PFSK-1 (cell line): ENCODE data around the gene CACNA1H.

Source experiments
- FOXP2 ChIP-seq: optimal IDR thresholded peaks from 2 replicates; pipeline ENCODE3; 2011; ENCODE audit warnings: borderline replicate concordance, control low read depth, inconsistent platforms; ENCODE audit not compliant: insufficient read depth; ENCODE audit errors: extremely low read length, extremely low read depth
- POLR2AphosphoS5 ChIP-seq: IDR thresholded peaks from 2 replicates; pipeline ENCODE4 v1.6.1; 2012; ENCODE audit warnings: low read depth, mild to moderate bottlenecking, control low read depth, low read length, moderate library complexity
- SIN3A ChIP-seq: IDR thresholded peaks from 2 replicates; pipeline ENCODE4 v1.6.1; 2012; ENCODE audit warnings: mild to moderate bottlenecking, low read length, moderate library complexity, borderline replicate concordance; ENCODE audit not compliant: insufficient read depth
- TAF1 ChIP-seq: IDR thresholded peaks from 2 replicates; pipeline ENCODE4 v1.6.1; 2012; ENCODE audit warnings: low read length, control low read depth, borderline replicate concordance; ENCODE audit not compliant: insufficient read depth
- TF ChIP-seq, protein P1 (sequence below), 2 experiments: IDR thresholded peaks; 2 replicates each; pipeline versions ENCODE4 v1.6.1 to v1.8.0; 2011 to 2012; ENCODE audit warnings: low read depth in 2 of 2, low read length in 2 of 2, control low read depth in 1 of 2, inconsistent platforms in 1 of 2, mild to moderate bottlenecking in 1 of 2, moderate library complexity in 1 of 2; ENCODE audit not compliant: insufficient read depth in 1 of 2

The CACNA1H gene

DNA sequence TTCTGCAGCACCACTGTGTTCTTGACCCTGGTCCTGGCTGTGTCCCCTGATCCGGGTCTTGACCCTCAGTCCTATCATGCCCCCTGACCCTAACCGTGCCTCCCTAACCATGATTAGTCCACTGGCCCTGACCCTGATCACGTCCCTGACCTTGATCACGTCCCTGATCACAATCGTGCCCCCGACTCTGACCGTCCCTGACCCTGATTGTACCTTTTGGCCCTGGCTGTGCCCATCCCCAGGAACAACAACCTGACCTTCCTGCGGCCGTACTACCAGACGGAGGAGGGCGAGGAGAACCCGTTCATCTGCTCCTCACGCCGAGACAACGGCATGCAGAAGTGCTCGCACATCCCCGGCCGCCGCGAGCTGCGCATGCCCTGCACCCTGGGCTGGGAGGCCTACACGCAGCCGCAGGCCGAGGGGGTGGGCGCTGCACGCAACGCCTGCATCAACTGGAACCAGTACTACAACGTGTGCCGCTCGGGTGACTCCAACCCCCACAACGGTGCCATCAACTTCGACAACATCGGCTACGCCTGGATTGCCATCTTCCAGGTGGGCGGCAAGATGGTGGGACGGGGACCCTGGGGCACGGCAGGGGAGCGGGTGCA, 47.2 kb downstream of the CACNA1H start:
- TF ChIP-seq TAF1: no peak
- no peak for TF ChIP-seq SIN3A
- TF ChIP-seq FOXP2: no peak
- TF ChIP-seq, protein P1, sequence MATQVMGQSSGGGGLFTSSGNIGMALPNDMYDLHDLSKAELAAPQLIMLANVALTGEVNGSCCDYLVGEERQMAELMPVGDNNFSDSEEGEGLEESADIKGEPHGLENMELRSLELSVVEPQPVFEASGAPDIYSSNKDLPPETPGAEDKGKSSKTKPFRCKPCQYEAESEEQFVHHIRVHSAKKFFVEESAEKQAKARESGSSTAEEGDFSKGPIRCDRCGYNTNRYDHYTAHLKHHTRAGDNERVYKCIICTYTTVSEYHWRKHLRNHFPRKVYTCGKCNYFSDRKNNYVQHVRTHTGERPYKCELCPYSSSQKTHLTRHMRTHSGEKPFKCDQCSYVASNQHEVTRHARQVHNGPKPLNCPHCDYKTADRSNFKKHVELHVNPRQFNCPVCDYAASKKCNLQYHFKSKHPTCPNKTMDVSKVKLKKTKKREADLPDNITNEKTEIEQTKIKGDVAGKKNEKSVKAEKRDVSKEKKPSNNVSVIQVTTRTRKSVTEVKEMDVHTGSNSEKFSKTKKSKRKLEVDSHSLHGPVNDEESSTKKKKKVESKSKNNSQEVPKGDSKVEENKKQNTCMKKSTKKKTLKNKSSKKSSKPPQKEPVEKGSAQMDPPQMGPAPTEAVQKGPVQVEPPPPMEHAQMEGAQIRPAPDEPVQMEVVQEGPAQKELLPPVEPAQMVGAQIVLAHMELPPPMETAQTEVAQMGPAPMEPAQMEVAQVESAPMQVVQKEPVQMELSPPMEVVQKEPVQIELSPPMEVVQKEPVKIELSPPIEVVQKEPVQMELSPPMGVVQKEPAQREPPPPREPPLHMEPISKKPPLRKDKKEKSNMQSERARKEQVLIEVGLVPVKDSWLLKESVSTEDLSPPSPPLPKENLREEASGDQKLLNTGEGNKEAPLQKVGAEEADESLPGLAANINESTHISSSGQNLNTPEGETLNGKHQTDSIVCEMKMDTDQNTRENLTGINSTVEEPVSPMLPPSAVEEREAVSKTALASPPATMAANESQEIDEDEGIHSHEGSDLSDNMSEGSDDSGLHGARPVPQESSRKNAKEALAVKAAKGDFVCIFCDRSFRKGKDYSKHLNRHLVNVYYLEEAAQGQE (IDR thresholded peaks at IDR 0.05; ENCODE audit: insufficient read depth in 1 of 2, low read depth in 2 of 2, low read length in 2 of 2): no peak
- TF ChIP-seq POLR2AphosphoS5: no peak

DNA sequence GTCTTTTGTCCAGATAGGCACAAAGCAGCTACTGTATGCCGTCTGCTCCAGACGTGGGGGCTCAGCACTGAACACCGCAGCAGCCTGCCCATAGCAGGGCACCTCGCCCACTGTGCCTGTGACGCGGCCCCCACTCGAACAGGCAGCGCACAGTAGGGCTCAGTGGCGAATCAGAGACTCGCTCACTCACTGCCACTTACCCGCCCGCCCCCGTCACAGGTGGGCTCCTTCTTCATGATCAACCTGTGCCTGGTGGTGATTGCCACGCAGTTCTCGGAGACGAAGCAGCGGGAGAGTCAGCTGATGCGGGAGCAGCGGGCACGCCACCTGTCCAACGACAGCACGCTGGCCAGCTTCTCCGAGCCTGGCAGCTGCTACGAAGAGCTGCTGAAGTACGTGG, 48.5 kb downstream of the CACNA1H start:
- TF ChIP-seq POLR2AphosphoS5: no peak
- TF ChIP-seq, protein P1 (IDR thresholded peaks at IDR 0.05; ENCODE audit: insufficient read depth in 1 of 2, low read depth in 2 of 2, low read length in 2 of 2): no peak
- no peak for TF ChIP-seq FOXP2
- no peak for TF ChIP-seq TAF1
- no peak for TF ChIP-seq SIN3A

DNA sequence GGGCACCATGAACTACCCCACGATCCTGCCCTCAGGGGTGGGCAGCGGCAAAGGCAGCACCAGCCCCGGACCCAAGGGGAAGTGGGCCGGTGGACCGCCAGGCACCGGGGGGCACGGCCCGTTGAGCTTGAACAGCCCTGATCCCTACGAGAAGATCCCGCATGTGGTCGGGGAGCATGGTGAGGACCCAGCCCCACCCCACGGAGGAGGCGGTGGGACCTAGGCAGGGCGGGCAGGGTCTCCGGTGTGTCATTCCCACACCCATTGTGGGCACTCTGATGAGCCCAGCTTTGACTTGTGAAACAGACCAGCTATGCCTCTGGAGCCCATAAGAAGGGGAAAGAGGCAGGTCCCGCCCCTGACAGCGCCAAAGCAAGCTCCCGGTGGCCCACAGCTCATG, 49.4 kb downstream of the CACNA1H start:
- TF ChIP-seq SIN3A (no peak), POLR2AphosphoS5 (no peak)

DNA sequence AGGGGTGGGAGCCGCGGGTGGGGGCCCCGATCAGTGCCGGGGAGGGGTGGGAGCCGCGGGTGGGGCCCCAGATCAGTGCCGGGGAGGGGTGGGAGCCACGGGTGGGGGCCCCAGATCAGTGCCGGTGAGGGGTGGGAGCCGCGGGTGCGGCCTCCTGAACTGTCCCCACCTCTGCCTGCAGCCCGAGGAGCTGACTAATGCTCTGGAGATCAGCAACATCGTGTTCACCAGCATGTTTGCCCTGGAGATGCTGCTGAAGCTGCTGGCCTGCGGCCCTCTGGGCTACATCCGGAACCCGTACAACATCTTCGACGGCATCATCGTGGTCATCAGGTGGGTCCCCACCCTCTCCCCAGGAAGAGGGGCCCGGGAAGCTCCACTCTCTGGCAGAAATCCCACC, 52.0 kb downstream of the CACNA1H start:
- TF ChIP-seq POLR2AphosphoS5 (no peak), TAF1 (no peak)

DNA sequence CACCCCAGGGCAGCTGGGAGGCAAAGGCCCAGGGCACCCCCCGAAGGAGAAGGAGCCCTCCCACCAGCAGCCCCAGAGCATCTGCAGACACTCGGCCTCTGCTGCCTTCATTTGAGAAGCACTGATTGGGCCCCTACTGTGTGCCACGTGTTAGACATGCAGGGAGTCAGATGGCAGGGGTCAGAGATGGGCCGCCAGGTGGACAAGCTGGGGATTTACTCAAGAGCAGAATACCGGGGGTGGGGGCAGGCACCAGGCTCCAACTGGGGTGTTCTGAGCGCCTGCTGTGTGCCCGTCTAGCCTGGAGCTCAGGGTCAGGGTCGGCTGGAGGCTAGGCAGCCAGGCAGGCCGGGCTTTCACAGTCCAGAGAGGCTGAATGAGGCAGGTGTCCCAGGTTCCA, 53.4 kb downstream of the CACNA1H start:
- TF ChIP-seq TAF1: no peak
- TF ChIP-seq, protein P1 (IDR thresholded peaks at IDR 0.05; ENCODE audit: insufficient read depth in 1 of 2, low read depth in 2 of 2, low read length in 2 of 2): no peak
- TF ChIP-seq FOXP2: no peak
- TF ChIP-seq POLR2AphosphoS5: no peak
- TF ChIP-seq SIN3A: no peak

DNA sequence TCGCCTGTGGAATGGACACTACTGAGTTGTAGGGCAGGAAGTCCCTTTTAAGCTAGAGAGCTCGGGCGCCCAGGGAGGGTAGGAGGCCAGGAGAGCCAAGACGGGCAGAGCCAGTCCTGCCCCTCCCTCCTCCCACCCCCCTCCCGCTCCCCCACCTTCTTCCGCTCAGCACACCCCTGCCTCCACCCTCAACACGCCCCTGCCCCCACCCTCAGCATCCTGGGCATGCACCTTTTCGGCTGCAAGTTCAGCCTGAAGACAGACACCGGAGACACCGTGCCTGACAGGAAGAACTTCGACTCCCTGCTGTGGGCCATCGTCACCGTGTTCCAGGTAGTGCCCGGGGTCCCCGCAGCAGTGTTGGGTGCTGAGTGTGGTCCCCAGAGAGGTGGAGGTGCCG, 53.9 kb downstream of the CACNA1H start:
- TF ChIP-seq POLR2AphosphoS5: no peak
- no peak for TF ChIP-seq TAF1
- TF ChIP-seq SIN3A: no peak
- no peak for TF ChIP-seq FOXP2
- TF ChIP-seq, protein P1 (IDR thresholded peaks at IDR 0.05; ENCODE audit: insufficient read depth in 1 of 2, low read depth in 2 of 2, low read length in 2 of 2): no peak
